Activated CD8-positive, alpha-beta T cell treated with anti-CD3 and anti-CD28 coated beads, Interleukin-2, amount 10 ng/mL, durations not matched to agents 7 days and 5 days (primary cell): Measurements from ENCODE around the gene DLX4. TPM values are rescaled to one million over a fixed set of nuclear protein-coding genes. Genes with fewer than 3 reads are reported as not detected.

Source experiments
- ATAC-seq: fragments of 150-1000 bp; cut with Tn5 transposase; one replicate; pipeline ENCODE4 v1.10.0; 2021; ENCODE audit warnings: moderate library complexity
- CTCF ChIA-PET: fragments of 350-600 bp; sonication (Branson Sonifier 250); formaldehyde crosslinking; loops from one replicate; lab custom pipeline; 2021; ENCODE audit warnings: antibody characterized with exemption; lab: Charles Lee
- POLR2A ChIA-PET: fragments of 350-600 bp; sonication (Branson Sonifier 250); formaldehyde crosslinking; loops from one replicate; lab custom pipeline; 2021; ENCODE audit warnings: antibody characterized with exemption; lab: Charles Lee
- DNase-seq: peaks from one replicate; pipeline ENCODE4 v3.0.0-alpha.2; 2020
- H3K27ac Mint-ChIP-seq: one replicate; pipeline ENCODE4 v1.8.0; 2021; ENCODE audit warnings: mild to moderate bottlenecking, mixed read lengths
- H3K27me3 Mint-ChIP-seq: one replicate; pipeline ENCODE4 v1.8.0; 2021; ENCODE audit warnings: low read depth, mixed read lengths
- H3K36me3 Mint-ChIP-seq: one replicate; pipeline ENCODE4 v1.8.0; 2021; ENCODE audit warnings: low read depth, mixed read lengths
- H3K4me1 Mint-ChIP-seq: one replicate; pipeline ENCODE4 v1.8.0; 2021; ENCODE audit warnings: low read depth, mixed read lengths
- H3K4me3 Mint-ChIP-seq: one replicate; pipeline ENCODE4 v1.8.0; 2021; ENCODE audit warnings: mild to moderate bottlenecking, mixed read lengths
- H3K9me3 Mint-ChIP-seq: one replicate; pipeline ENCODE4 v1.8.0; 2022; ENCODE audit warnings: mixed read lengths; ENCODE audit not compliant: insufficient read depth
- total RNA-seq, 2 experiments: library from RNA; stranded (reverse); gene quantifications; one replicate each; pipeline ENCODE4 v1.2.3, GENCODE V29; 2021

DLX4 gene
- total RNA-seq, 2 experiments from 2014 or later, result not detected

DNA sequence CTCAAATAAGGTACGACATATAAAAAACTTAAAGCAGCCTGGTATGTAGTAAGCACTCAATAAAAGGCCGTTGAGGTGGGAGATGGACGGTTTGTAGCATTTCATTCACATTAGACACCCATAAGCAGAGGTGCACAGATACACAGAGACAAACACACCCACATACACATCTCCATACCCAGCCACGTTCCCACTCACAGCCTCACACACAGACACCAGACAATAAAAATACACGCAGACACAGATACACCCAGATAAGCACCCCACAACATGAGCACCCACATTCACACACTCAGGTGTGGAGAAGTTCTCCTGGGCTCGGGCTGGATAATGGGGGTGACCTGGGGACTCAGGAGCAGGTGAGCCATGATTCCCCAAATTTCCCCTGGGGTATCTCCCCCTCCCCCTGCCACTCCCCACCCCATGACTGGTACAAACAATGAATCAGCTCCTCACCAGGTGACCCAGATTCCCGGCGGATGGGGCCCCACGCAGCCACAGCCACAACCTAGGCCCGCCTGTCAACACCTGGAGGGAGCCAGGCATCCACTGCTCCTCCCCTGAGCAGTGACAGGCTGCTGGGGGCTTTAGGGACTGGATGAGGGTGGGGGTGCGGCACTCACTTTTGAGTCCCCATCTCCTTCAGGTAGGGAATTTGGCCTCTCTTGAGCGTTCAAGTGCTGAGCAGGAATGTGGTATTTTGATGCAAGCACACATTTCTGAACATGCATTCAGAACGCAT is 23.4 kb downstream of the DLX4 start:
- Mint-ChIP-seq H3K4me3 (no peak overlapping the region), H3K4me1 (peaks cover 29% of the 10 kb centered on the region), H3K27me3 (peaks cover 84% of the 10 kb centered on the region), H3K27ac (no peak overlapping the region), H3K9me3 (no peaks in the 10 kb centered on the region), H3K36me3 (no peaks in the 10 kb centered on the region)
- ATAC-seq, result no peak
- CTCF ChIA-PET, result interaction anchor here (1.4 to 7.7 kb wide), 3 partner anchors 40 to 132 kb away, joined by 4 to 194 read pairs (median 129); no protein-coding TSS in a partner anchor
- POLR2A ChIA-PET, result no interaction called here
- DNase-seq, result no peak

- DNase-seq (no peak), ATAC-seq (no peak)
- Mint-ChIP-seq H3K27me3 (peaks cover 81% of the 10 kb centered on the region), H3K27ac (no peak overlapping the region), H3K4me3 (no peak overlapping the region), H3K4me1 (peaks cover 30% of the 10 kb centered on the region), H3K36me3 (no peaks in the 10 kb centered on the region), H3K9me3 (no peaks in the 10 kb centered on the region)
- ChIA-PET CTCF (interaction anchor here (6.8 to 7.7 kb wide), 2 partner anchors 41 to 133 kb away, joined by 129 to 194 read pairs; no protein-coding TSS in a partner anchor), POLR2A (no interaction called here)
Measured at GRCh38 chr17:49992933-49993422, 24.0 kb downstream of the DLX4 start.

- no peaks in the 10 kb centered on the region for H3K36me3 Mint-ChIP-seq
- CTCF ChIA-PET, result interaction anchor here (5.8 to 7.7 kb wide), 3 partner anchors 16 to 133 kb away, joined by 45 to 194 read pairs (median 129); no protein-coding TSS in a partner anchor
- peak; percentile 46 for DNase-seq
- no peaks in the 10 kb centered on the region for H3K9me3 Mint-ChIP-seq
- no peak overlapping the region for H3K27ac Mint-ChIP-seq
- H3K27me3 Mint-ChIP-seq, result peaks cover 76% of the 10 kb centered on the region
- ATAC-seq, result peak; percentile 46
- POLR2A ChIA-PET, result no interaction called here
- H3K4me3 Mint-ChIP-seq, result peak overlapping the region; percentile 61
- peaks cover 33% of the 10 kb centered on the region for H3K4me1 Mint-ChIP-seq
Measured at GRCh38 chr17:49993423-49994060, 24.6 kb downstream of the DLX4 start.

- Mint-ChIP-seq H3K4me3 (peak overlapping the region; percentile 61), H3K27me3 (peaks cover 71% of the 10 kb centered on the region), H3K27ac (no peak overlapping the region), H3K36me3 (no peaks in the 10 kb centered on the region), H3K4me1 (peaks cover 36% of the 10 kb centered on the region), H3K9me3 (no peaks in the 10 kb centered on the region)
- POLR2A ChIA-PET, result interaction anchor here (0.6 kb wide), 1 partner anchor 18 kb away, joined by 5 read pairs; no protein-coding TSS in a partner anchor
- CTCF ChIA-PET, result interaction anchor here (1.0 to 7.7 kb wide), 5 partner anchors 17 to 134 kb away, joined by 4 to 194 read pairs (median 129); partner anchors contain the start of gene PDK2
- DNase-seq (no peak), ATAC-seq (no peak)
Measured at GRCh38 chr17:49994085-49995054, 25.4 kb downstream of the DLX4 start.

DNA sequence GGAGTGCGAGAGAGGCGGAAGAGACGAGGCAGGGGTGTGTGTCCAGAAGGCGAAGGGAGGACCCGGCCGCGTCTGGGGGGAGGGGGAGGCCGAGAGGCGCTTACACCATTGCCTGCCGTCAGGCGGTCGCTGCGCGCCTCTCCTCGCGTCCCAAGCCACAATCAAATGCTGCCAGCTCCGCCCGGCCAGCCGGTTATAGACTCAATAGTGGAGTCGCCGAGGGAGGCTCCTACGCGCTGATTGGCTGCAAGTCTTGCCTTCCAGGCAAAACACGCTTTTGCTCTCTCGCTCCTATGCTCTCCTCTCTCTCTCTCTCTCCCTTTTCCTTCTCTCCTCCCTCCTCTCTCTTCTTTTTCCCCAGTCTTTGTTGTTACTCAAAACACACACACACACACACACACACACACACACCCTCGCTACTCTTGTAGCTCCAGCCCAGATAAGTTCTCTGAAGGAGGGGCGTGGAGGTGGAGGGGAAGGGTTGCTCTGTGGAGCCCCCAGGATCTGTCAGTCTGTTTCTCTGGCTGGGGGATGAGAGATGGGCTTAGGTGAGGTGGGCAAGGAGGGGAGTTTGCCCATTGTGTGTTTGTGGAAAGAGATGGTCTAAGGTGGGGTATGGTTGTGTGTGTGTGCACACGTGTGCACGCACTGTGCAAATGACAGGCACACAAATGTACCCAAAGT is 26.2 kb downstream of the DLX4 start, which contains the start of gene DLX3:
Gene DLX3 (minus strand): TSS at position 170 of the 684 bp plus-strand sequence. CDS start 226 bp downstream, outside the sequence.
- no peak for ATAC-seq
- Mint-ChIP-seq H3K27ac (no peak within 1 kb of the TSS), H3K9me3 (no peaks in the 10 kb centered on the region), H3K27me3 (peaks cover 69% of the 10 kb centered on the region), H3K36me3 (no peaks in the 10 kb centered on the region), H3K4me1 (peaks cover 32% of the 10 kb centered on the region), H3K4me3 (peak within 1 kb of the TSS; percentile 61)
- CTCF ChIA-PET, result interaction anchor here (1.0 to 7.7 kb wide), 12 partner anchors 13 to 425 kb away, joined by 3 to 194 read pairs (median 5); partner anchors contain the start of gene PDK2
- DNase-seq, result no peak
- POLR2A ChIA-PET, result no interaction called here

GRCh38 chr17:49996121-49996494 is 27.1 kb downstream of the DLX4 start:
- H3K4me1 Mint-ChIP-seq, result peaks cover 32% of the 10 kb centered on the region
- ATAC-seq (no peak), DNase-seq (no peak)
- H3K27me3 Mint-ChIP-seq, result peaks cover 67% of the 10 kb centered on the region
- CTCF ChIA-PET, result interaction anchor here (0.8 to 7.7 kb wide), 49 partner anchors 8 to 440 kb away, joined by 3 to 194 read pairs (median 5); partner anchors contain the start of genes FAM117A and SLC35B1
- H3K36me3 Mint-ChIP-seq, result no peaks in the 10 kb centered on the region
- no peak overlapping the region for H3K4me3 Mint-ChIP-seq
- no peaks in the 10 kb centered on the region for H3K9me3 Mint-ChIP-seq
- no peak overlapping the region for H3K27ac Mint-ChIP-seq
- POLR2A ChIA-PET, result no interaction called here

DNA sequence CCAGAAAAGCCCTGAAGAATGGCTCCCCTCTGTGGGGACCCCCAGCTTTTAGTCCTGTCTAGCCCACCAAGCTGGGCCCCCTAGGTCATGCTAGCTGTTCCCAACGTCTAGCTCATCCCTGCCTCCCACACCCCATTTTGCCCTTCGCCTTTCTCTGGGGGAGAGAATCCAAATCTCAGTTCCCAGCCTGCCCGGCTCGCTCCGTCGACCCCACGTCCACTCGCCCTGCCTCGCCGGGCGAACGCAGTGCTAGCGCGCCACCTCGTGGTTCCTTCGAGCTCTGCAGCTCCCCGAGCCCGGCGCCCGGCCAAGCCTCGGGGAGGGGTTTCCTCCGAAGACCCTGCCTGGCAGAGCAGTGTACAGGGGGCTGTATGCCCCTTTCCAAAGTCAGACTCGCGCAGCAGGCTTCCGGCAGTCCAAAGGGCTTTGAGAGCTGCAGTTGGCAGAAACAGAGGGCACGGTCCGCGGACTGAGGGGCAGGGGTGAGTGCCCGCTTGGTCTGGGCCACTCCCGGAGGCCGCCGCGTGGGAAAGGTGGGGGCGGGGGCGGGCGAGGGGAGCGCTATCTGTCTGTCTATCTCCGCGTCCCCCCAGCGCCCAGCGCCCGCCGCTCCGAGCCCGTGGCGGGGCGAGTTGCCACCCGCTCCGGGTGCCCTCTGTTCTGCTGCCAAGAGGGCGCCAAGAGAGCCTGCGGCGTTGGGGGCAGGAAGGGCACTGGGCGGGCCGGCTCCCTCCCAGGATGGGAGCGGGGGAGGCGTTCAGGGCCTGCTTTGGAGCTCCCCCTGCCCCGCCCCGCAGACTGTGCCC is 27.7 kb downstream of the DLX4 start:
- DNase-seq (peak; percentile 70), ATAC-seq (peak; percentile 38)
- peaks cover 32% of the 10 kb centered on the region for H3K4me1 Mint-ChIP-seq
- POLR2A ChIA-PET, result no interaction called here
- CTCF ChIA-PET, result interaction anchor here (0.6 to 7.7 kb wide), 60 partner anchors 8 to 440 kb away, joined by 3 to 194 read pairs (median 4); partner anchors contain the start of genes DLX4, FAM117A and SLC35B1
- no peaks in the 10 kb centered on the region for H3K36me3 Mint-ChIP-seq
- H3K4me3 Mint-ChIP-seq, result peak overlapping the region; percentile 43
- no peak overlapping the region for H3K27ac Mint-ChIP-seq
- H3K27me3 Mint-ChIP-seq, result peaks cover 68% of the 10 kb centered on the region
- no peaks in the 10 kb centered on the region for H3K9me3 Mint-ChIP-seq

GRCh38 chr17:49997301-49997650 is 28.3 kb downstream of the DLX4 start:
- CTCF ChIA-PET, result interaction anchor here (0.8 to 7.7 kb wide), 49 partner anchors 9 to 441 kb away, joined by 3 to 194 read pairs (median 6); partner anchors contain the start of gene SLC35B1
- H3K4me1 Mint-ChIP-seq, result peaks cover 32% of the 10 kb centered on the region
- ATAC-seq (no peak), DNase-seq (no peak)
- POLR2A ChIA-PET, result no interaction called here
- H3K36me3 Mint-ChIP-seq, result no peaks in the 10 kb centered on the region
- H3K4me3 Mint-ChIP-seq, result no peak overlapping the region
- H3K27me3 Mint-ChIP-seq, result peaks cover 65% of the 10 kb centered on the region
- no peak overlapping the region for H3K27ac Mint-ChIP-seq
- no peaks in the 10 kb centered on the region for H3K9me3 Mint-ChIP-seq

DNA sequence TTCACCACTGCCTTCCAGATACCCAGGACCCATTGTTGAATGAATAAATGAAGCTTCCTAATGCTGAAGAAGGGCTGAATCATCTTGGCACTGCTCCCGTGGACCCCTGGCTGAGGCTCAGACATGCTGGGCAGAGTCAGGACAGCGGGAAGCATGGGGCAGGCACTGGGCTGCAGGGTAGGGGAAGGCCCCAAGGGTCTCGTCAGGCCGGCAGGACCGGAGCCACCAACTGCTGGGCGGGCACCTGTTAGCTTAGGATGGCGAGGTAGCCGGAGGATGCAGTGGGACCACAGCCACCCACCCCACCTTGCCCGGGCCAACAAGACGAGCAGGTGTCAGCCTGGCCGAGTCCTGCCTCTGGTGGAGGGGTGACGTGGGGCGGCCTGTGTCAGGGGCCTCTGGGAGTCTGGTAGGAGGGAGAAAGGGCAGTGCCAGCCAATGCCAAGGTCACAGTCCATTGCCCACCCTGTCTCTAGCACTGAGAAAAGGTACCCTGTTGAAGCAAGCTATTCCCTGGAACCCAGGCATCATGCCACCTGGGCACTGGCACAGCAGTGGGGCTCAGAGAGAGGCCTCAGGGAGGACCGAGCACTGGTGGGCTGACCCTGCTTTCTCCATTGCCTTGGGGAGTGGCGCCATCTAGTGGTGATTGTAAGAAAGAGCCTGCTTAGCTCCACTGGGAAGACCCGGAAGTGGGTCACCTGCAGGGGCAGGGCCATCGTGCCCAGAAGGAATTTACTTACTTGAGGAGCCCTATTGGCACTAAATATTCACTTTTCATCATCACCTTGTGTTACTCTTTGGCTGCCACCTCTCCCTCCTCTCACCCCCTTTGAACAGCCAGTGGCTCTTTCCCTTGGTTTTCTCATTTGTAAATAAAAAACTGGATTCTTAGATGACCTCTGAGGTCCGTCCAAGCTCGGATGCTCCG is 29.0 kb downstream of the DLX4 start:
- peaks cover 57% of the 10 kb centered on the region for H3K27me3 Mint-ChIP-seq
- no peaks in the 10 kb centered on the region for H3K9me3 Mint-ChIP-seq
- H3K4me3 Mint-ChIP-seq, result no peak overlapping the region
- ChIA-PET POLR2A (interaction anchor here (0.5 to 1.0 kb wide), 2 partner anchors 167 to 431 kb away, joined by 3 to 4 read pairs; no protein-coding TSS in a partner anchor), CTCF (interaction anchor here (0.6 to 7.7 kb wide), 62 partner anchors 9 to 441 kb away, joined by 3 to 194 read pairs (median 5); partner anchors contain the start of genes ITGA3, SLC35B1 and TAC4)
- H3K27ac Mint-ChIP-seq, result no peak overlapping the region
- no peaks in the 10 kb centered on the region for H3K36me3 Mint-ChIP-seq
- DNase-seq, result peak; percentile 92
- H3K4me1 Mint-ChIP-seq, result peaks cover 30% of the 10 kb centered on the region
- peak; percentile 86 for ATAC-seq
